HG03354 (cell line): ENCODE data around the gene PF4V1.

Experiments
- ATAC-seq: cut with Tn5 transposase; IDR thresholded peaks from one replicate; pipeline ENCODE4 v1.9.1; 2021; ENCODE audit warnings: mild to moderate bottlenecking; ENCODE audit not compliant: unreplicated experiment, poor library complexity, severe bottlenecking

PF4V1 gene

DNA sequence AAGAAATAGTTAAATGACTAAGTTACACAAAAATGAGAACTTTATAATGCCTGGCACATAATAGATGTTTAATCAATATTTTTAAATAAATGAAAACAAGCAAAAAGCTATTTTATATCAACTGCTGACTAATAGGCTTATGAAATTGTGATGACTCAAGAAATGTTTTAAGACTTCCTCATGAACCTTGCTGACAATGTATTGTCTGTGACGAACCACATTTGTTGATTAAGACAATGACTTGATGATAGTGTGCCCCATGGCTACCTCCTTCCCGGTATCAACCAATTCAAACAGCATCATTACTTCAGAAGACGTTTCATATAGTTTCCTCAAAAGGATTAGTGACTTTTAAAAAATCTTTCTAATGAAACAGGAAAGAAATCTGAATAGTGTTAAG, 8.8 kb upstream of the PF4V1 start:
- ATAC-seq, result no peak

DNA sequence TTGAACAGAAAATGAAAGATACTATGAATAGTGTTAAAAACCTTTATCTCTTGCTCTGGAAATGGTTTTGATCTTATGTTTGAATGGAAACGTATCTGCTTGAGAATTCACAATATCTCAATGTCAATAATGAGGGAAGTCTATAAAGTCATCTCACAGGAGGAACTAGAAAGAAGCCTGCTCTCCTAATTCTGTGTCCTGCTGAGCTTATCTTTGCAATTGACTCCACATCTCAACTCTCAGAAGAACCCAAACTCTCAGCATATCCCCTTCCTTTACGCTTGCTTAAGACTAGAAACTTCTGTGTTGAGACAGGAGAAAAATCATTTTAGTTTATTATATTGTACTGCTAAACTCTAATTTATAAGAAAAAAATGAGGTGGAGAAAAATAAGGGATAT, 8.3 kb upstream of the PF4V1 start:
- no peak for ATAC-seq

DNA sequence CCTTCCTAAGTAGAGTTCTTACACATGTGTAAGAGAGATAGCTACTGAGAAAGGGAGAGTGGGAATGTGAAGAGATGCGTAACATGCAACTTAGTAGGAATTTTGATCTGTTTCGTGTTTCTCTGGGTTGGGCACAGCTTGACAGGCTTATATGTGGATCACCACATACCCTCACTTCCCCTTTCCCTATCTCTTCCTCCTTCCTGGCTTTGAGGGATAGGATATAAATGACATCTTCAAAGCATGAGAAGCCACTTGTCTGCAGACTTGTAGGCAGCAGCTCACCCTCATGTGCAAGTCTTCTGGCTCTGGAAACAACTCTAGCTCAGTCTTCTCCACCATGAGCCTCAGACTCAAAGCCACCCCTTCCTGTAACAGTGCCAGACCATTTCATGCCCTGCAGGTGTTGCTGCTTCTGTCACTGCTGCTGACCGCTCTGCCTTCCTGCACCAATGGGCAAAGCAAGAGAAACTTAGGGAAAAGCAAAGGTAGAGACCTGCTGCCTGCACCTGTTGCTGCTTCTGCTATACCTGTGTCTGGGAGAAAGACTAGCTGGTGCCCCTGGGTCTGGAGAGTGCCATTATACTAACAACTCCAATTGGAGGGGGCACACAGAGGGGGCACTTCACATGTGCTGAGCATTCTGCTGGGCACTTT, 5.4 kb upstream of the PF4V1 start:
- no peak for ATAC-seq

DNA sequence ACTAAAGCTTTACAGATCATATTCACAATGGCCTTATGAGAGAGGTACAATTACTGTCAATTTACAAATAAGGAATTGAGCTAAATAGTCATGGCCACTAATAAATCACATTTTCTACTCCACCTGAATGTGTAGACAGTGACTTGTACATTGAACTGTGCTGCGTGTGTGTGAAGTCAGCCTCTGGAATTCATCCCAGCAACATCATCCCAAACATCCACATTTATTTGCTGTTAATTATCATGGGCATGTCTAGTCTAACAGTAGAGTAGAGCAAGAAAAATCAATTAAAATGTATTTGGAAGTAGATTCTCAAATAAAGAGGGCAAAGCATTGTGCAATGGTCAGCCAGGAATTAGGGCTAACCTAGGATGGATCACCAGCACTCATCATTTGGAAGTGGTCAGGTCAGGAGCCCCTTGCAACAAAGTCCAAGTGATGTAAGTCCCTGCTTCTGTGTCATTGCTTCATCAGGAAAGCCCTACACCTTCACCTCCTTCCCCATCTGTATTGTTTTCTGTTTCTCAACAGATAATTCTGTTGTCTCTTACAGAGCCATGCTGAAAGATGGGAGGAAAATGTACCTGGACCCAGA, 4.8 kb upstream of the PF4V1 start:
- no peak for ATAC-seq

DNA sequence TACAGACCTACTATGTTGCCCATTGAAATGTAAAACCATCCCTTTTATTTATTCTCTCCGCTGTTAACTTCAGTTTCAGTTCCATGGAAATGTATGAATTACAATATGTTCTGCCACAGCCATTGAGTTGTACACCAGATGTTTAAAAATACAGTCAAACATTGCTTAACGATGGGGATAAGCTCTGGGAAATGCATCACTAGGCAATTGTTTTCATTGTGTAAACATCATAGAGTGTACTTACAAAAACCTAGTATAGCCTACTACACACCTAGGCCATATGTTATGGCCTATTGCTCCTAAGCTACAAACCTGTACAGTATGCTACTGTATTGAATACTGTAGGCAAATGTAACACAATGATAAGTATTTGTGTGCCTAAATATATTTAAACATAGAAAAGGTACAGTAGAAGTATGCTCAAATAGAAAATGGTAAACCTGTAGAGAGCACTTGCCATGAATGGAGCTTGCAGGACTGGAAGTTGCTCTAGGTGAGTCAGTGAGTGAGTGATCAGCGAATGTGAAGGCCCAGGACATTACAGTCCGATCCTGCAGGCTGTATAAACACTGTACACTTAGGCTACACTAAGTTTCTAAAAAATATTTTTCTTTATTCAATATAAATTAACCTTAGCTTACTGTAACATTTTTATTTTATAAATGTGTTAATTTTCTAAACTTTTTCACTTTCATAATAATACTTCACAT, 2.7 kb upstream of the PF4V1 start:
- ATAC-seq, result no peak

DNA sequence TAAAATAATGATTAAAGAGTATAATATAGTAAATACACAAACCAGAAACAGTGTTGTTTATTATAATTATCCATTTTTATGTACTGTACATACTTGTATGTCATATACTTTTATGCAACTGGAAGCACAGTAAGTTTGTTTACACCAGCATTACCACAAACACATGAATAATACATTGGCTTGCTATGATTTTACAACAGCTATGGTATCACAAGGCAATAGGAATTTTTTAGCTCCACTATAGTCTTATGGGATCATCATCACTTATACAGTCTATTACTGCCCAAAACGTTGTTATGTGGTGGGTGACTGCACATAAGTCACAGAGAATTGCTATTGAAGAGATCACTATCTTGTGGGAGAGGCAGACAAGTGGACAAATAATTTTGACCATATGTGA, 1.8 kb upstream of the PF4V1 start:
- no peak for ATAC-seq

DNA sequence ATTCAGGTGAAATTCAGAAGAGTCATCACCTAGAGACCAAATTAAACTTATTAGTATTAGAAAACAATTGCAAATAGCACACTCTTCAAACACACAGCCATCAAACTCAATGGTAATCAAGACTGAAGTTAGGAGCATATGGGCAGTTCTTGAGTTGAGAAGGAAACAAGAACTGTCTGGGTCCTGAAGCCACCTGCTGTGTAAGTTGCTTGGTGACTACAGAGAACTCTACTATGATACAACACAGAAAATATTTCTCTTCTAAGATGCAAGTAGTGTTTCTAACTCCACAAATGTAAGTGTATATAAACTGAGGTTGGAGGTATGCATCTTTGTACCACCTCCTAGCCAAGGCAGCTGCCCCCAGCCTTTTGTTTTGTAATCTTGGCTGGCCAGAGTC, 325 bp upstream of the PF4V1 start:
- ATAC-seq, result no peak

DNA sequence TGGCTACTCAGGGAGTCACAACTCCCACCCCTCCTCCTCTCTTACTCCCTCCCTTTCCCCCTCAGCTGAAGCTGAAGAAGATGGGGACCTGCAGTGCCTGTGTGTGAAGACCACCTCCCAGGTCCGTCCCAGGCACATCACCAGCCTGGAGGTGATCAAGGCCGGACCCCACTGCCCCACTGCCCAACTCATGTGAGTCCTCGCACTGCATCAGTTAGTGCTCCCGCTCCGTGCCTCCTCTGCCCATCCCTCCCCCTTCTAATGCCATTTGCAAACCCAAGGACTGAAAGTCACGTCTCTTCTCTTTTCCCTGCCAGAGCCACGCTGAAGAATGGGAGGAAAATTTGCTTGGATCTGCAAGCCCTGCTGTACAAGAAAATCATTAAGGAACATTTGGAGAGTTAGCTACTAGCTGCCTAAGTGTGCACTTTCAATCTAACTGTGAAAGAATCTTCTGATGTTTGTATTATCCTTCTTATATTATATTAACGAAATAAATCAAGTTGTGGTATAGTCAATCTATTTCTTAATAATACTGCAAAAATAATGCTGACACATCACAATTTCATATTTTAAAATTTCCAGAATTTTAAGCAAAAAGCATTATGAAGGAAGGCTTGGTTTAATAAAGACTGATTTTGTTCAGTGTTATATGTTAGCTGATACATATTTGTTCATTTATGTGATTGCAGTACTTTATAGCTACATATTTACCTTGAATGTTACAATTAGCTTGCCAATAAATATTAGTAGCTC, 800 bp downstream of the PF4V1 start:
- no peak for ATAC-seq

DNA sequence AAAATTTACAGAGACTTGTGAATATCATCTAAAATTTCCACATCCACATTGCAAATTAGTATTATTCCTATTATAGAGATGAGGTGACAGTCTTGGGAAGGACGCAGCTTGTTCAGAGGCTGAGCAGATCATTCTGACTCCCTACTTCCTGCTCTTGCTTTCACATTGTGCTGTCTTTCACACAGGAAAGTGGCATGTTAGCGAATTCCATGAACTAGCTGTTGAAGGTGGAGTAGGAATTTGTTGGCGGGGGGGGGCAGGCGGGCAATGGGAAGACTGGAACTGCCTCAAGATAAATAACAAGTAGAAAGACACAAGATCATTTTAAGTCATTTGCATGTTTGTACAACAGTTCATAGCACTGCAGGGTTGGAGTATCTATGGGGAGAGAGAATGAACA, 2.3 kb downstream of the PF4V1 start:
- no peak for ATAC-seq

DNA sequence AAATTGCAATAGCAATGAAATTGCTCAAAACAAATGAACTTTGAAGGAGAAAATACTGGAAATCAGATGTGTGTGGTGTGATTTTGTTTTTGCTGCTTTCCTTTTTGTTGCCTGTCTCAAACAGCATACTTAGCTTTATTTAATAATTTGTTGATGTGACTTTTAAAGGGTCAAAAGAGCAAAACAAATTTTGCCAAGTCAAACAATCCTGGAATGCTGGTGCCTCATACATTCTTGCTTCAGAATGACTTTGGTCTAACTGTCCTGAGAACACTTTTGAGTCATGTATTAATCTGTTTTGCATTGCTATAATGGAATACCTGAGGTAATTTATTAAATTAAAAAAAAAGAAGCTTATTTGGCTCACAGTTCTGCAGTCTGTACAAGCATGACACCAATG, 3.4 kb downstream of the PF4V1 start:
- no peak for ATAC-seq

DNA sequence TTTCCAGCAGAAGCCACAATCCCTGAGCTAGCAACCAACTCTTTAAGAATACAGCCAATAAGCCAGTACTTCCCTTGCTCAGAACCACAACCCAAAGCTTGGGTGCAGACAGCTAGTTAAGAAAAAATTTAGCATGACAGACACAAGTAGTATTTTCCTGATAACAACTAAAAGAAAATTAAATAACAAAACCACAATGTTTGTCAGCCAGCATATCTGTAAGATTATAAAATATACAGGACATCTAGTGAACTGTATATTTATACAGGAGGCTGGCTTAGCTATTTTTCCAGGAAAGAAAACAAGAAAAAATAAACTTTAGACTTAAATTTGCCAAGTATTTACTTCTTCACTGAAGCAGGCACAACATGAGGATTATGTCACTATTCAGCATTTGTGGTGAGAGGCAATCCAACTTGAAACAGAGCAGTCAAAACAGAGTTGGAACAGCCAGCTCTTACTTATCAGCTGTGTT, 6.6 kb downstream of the PF4V1 start:
- no peak for ATAC-seq

DNA sequence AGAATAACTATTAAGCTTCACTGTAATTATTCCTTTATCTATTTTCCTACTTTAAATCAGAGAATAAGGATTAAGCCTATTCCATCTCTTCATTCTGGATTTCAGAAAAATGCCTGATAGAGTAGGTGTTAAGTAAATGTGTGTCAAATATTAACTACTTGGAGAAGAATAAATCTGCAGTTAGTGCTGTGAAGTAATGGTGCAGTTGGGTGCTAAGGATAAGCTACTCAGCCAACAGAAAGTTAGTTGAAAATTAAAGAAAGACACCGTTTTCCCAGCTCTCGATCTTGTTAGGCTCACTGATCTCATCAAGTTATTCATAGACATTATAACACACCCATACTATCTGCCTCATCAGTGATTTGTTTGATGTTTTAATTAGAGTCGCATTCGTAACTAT, 7.1 kb downstream of the PF4V1 start:
- no peak for ATAC-seq

DNA sequence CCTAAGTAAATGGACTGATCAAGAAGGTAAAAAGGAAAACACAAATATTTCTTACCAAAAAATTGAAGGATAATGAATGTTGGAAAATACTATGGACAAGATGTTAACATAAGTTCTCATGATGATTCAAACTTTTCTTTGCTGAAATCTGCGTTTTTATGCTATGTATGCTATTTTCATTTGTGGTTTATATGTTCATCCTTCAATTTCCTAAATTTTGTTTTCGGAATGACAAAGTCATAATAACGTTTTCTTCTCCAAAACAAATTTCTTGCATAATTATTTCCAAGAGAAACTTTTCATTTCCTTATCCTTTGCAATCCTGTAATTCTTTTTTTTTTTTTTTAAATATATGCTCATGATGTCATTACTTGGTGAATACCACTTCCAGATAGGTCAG, 7.8 kb downstream of the PF4V1 start:
- ATAC-seq, result no peak

DNA sequence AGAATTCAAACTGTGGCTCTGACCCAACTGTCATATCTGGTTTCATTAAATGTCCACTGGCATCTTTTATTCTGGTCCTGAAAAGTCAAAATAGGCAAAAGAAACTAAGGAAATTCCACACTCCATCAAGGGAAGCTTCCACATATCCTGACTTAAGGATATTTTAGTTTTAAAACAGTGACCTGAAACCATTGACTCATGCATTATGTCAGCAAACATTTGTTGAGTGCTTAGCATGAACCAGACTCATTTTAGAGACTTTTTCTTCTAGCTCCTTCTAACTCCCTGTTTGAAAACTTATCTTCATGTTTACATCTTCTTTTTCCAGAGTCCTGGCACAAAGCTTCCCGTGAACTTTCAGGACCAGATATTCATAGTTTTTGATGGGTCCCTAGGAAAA, 9.2 kb downstream of the PF4V1 start:
- ATAC-seq, result no peak

DNA sequence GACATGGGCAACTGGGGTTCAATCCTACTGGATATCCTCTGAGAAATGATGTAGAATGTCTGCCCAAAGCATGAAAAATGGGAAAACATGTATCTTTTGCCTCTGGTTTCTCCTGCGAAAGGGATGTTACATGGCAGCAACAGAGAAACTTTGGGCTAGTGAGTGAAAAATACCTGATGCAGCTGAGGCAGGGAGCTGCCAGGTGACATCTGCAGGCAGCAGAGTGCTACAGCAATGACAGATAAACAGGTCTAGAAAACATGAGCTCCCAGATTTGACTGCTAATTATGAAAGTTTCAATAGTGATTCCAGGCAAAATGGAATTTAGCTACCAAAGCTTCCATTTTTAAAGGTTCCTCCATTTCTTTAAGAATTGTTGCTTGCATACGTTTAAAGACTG, 11.3 kb downstream of the PF4V1 start:
- no peak for ATAC-seq

DNA sequence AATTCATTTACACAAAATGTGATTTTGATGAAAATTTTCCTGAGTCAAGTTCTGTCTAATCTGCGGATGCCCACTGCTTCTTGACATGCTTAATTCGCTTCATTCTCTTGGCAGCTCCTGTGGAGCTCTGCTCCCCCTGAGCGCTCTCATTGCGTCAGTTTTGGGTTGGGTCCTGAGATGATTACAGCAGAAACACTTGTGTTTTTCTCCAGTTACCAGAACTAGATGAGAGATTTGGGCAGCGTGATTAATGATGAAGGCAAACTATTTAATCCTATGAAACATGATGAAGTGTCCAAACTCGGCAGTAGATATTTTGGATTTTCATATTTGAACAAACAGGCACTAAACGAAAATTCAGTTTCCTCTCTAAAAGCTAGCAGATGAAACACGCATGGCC, 11.9 kb downstream of the PF4V1 start:
- ATAC-seq, result no peak

DNA sequence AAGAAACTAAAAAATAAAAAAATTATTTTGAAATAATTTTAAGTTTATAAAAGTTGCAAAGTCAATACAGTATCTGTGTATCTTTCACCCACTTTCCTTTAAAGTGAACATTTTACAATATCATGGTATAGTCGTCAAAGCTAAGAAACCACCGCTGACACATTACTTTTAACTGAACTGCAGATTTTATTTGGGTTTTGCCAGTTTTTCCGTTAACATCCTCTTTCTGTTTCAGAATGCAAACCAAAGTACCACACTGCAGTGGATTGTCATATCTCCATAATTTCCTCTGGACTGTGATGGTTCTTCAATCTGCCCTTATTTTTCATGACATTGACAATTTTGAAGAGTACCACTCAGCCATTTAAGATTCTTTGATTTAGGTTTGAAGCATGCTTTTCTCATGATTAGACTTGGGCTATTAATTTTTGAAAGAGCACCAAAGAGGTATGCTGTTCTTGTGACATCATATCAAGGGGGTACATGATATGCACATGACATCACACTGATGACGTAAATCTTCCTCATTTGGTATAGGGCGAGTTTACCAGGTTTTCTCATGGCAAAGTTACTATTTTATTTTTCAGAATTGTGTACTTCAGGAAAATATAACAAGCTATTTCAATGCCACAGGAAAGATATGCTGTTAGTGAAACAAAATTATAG, 12.5 kb downstream of the PF4V1 start:
- ATAC-seq, result no peak

DNA sequence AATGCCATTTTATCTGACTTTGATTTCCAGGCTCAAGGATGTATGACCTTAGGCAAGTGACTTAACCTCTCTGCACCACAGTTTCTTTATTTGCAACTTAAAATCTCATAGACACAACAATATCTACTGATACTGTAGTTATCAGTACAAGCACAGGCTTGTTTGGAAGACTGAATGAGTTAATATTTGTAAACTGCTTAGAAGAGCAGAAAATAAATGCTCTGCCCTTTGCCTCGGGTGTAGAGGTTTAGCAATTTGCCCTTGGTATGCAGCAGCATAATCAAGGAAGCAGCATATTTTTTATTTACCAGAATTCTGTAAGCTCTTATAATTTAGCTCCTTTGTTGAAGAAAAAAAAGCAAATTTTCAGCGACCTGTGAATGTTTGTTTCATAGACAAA, 13.2 kb downstream of the PF4V1 start:
- ATAC-seq, result no peak

DNA sequence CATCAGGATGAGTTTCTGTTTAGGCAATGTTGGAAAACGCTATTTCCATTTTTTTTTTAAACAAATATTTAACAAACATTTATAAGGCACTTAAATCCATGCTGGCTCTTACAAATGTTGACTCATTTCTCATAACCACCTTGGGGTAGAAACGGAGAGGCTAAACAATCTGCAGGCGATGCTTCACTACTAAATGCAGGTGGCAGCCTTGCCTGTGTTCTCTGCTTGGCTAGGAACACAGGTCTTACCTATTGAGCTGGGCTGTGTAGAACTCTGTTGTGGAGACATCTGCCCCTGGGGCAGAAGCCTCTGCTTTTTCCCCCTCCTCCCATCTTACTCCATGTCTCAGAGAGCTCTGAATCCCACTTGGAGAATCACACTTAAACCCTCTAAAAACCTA, 14.7 kb downstream of the PF4V1 start:
- ATAC-seq, result no peak
